H1 (cell line): ENCODE results near the gene IMP3.

ENCODE experiments used
- EZH2 ChIP-seq: fragments of 200-600 bp; sonication (generic); IDR thresholded peaks from 2 replicates; pipeline ENCODE4 v1.7.1; 2012; ENCODE audit warnings: low read depth, mild to moderate bottlenecking, moderate library complexity, low read length, inconsistent platforms; ENCODE audit not compliant: severe bottlenecking
- FOSL1 ChIP-seq: IDR thresholded peaks from 2 replicates; pipeline ENCODE4 v1.6.1; 2011; ENCODE audit warnings: mild to moderate bottlenecking, low read depth, low read length, moderate library complexity; ENCODE audit not compliant: insufficient read depth
- JUND ChIP-seq: IDR thresholded peaks from 2 replicates; pipeline ENCODE4 v1.6.1; 2011; ENCODE audit warnings: mild to moderate bottlenecking, improper control_type of control experiment, low read length
- NRF1 ChIP-seq: IDR thresholded peaks from 2 replicates; pipeline ENCODE4 v1.6.1; 2011; ENCODE audit warnings: mild to moderate bottlenecking, low read depth, low read length, improper control_type of control experiment
- SAP30 ChIP-seq: fragments of 300-600 bp; sonication (generic); IDR thresholded peaks from 2 replicates; pipeline ENCODE4 v1.7.1; 2012; ENCODE audit warnings: low read length, moderate library complexity, mild to moderate bottlenecking, inconsistent platforms; ENCODE audit not compliant: insufficient read depth, insufficient replicate concordance
- TF ChIP-seq, protein P1 (sequence below): IDR thresholded peaks from 2 replicates; pipeline ENCODE4 v1.6.1; 2012; ENCODE audit warnings: inconsistent platforms
- TF ChIP-seq, protein P2 (sequence below), 3 experiments: IDR thresholded peaks; 1 replicate in 2 of 3; 2 replicates in 1 of 3; pipeline versions ENCODE4 v1.5.1 to v1.6.1; 2011; ENCODE audit warnings: low read length in 3 of 3, mild to moderate bottlenecking in 3 of 3, inconsistent platforms in 2 of 3, low read depth in 1 of 3, moderate library complexity in 1 of 3; ENCODE audit not compliant: insufficient read depth in 1 of 3; ENCODE audit errors: control extremely low read depth in 1 of 3

DNA sequence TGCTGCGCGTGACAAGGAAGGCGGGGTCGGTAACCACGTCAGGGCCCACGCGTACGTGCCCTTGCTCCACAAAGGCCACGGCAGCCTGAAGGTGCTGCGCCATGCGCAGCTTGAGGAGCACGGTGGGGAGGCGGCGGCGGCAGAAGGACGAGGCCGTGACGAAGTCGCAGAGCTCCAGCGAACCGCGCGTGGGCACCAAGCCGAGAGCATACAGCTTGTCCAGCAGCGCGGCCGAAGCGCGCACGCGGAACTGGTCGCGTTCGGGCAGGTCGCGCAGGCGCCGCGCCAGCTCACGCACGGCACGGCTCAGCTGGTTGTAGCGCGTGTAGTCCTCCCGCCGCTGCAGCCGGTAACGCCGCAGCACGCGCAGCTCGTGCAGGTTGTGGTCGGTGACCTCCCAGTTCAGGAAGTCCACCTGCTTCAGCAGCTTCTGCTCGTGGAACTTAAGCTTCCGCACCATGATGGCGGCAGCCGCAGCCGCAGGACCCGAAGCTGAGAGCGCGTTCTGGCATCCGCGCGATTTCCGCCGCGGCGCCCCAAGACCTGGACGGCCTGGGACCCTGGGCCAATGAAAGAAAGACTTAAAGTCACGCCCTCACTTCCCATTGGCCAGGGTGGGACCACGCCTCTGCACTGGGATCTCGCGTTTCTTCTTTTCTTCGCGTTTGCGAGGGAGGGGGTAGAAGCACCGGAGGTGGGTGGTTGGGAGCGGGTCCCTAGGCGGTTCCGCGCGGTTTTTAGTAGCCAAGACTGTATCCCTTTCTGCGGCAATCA lies at the start of gene IMP3:
- TF ChIP-seq FOSL1 (no peak), NRF1 (no peak), JUND (no peak), EZH2 (no peak), SAP30 (no peak)
- TF ChIP-seq, protein P1, sequence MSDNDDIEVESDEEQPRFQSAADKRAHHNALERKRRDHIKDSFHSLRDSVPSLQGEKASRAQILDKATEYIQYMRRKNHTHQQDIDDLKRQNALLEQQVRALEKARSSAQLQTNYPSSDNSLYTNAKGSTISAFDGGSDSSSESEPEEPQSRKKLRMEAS = peak; percentile 63
- TF ChIP-seq, protein P2, sequence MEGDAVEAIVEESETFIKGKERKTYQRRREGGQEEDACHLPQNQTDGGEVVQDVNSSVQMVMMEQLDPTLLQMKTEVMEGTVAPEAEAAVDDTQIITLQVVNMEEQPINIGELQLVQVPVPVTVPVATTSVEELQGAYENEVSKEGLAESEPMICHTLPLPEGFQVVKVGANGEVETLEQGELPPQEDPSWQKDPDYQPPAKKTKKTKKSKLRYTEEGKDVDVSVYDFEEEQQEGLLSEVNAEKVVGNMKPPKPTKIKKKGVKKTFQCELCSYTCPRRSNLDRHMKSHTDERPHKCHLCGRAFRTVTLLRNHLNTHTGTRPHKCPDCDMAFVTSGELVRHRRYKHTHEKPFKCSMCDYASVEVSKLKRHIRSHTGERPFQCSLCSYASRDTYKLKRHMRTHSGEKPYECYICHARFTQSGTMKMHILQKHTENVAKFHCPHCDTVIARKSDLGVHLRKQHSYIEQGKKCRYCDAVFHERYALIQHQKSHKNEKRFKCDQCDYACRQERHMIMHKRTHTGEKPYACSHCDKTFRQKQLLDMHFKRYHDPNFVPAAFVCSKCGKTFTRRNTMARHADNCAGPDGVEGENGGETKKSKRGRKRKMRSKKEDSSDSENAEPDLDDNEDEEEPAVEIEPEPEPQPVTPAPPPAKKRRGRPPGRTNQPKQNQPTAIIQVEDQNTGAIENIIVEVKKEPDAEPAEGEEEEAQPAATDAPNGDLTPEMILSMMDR (IDR thresholded peaks at IDR 0.05; ENCODE audit: control extremely low read depth in 1 of 3, insufficient read depth in 1 of 3, low read depth in 1 of 3, low read length in 3 of 3) = no peak
